B cell (primary cell): Measurements from ENCODE around the gene COL2A1. TPM values are rescaled to one million over a fixed set of nuclear protein-coding genes. Genes with fewer than 3 reads are reported as not detected.

Experiments
- ATAC-seq: fragments of 200-7000 bp; cut with Tn5 transposase; one replicate; pipeline ENCODE4 v1.10.0; 2021; ENCODE audit warnings: low read depth, mild to moderate bottlenecking, moderate number of reproducible peaks, moderate library complexity
- CTCF ChIA-PET: fragments of 350-600 bp; sonication (Branson Sonifier 250); formaldehyde crosslinking; loops from one replicate; lab custom pipeline; 2021; ENCODE audit warnings: antibody characterized with exemption, inconsistent platforms; lab: Charles Lee
- POLR2A ChIA-PET: fragments of 350-600 bp; sonication (Branson Sonifier 250); formaldehyde crosslinking; loops from one replicate; lab custom pipeline; 2021; ENCODE audit warnings: antibody characterized with exemption; lab: Charles Lee
- DNase-seq: peaks from one replicate; pipeline ENCODE4 v3.0.0; 2013
- H2AFZ ChIP-seq: 2 replicates; pipeline ENCODE4 v1.6.1; 2012; ENCODE audit warnings: mild to moderate bottlenecking, low read depth, low read length; ENCODE audit not compliant: insufficient read depth, poor library complexity, severe bottlenecking
- H3K27ac ChIP-seq, 2 donors: 1 replicate in 1 of 2; 2 replicates in 1 of 2; pipeline ENCODE4 v1.5.1; 2012 to 2013; ENCODE audit warnings: low read length in 2 of 2, mild to moderate bottlenecking in 2 of 2, moderate library complexity in 1 of 2
- H3K27me3 ChIP-seq, 4 experiments: fragments of 200-600 bp in 1 of 4; sonication (generic) in 1 of 4; replicated peaks in 1 of 4; 1 replicate in 2 of 4; 2 replicates in 2 of 4; pipeline versions ENCODE4 v1.6.1 to v1.7.0; 2013 to 2016; ENCODE audit warnings: low read length in 3 of 4, mild to moderate bottlenecking in 2 of 4, mixed read lengths in 1 of 4, moderate library complexity in 1 of 4; ENCODE audit not compliant: insufficient read depth in 4 of 4, control insufficient read depth in 3 of 4; ENCODE audit errors: control extremely low read depth in 1 of 4
- H3K36me3 ChIP-seq, 2 experiments: replicated peaks in 1 of 2; 1 replicate in 1 of 2; 2 replicates in 1 of 2; pipeline versions ENCODE4 v1.6.1 to v1.7.1; 2013; ENCODE audit warnings: low read length in 1 of 2; ENCODE audit not compliant: insufficient read depth in 2 of 2, control insufficient read depth in 1 of 2; ENCODE audit errors: control extremely low read depth in 1 of 2, extremely low read depth in 1 of 2
- H3K4me1 ChIP-seq, 2 donors: fragments of 200-600 bp in 1 of 2; sonication (generic) in 1 of 2; 1 replicate in 1 of 2; 2 replicates in 1 of 2; pipeline versions ENCODE4 v1.5.1 to v1.6.1; 2013 to 2017; ENCODE audit warnings: low read length in 2 of 2; ENCODE audit not compliant: control insufficient read depth in 2 of 2, insufficient read depth in 2 of 2
- H3K4me2 ChIP-seq: replicated peaks from 2 replicates; pipeline ENCODE3; 2012; ENCODE audit warnings: mild to moderate bottlenecking, low read depth, low read length; ENCODE audit not compliant: poor library complexity, severe bottlenecking
- H3K4me3 ChIP-seq, 5 experiments: fragments of 200-600 bp in 1 of 5; sonication (generic) in 1 of 5; 1 replicate in 3 of 5; 2 replicates in 2 of 5; pipeline versions ENCODE4 v1.5.1 to v1.7.0; 2011 to 2016; ENCODE audit warnings: low read length in 4 of 5, mild to moderate bottlenecking in 4 of 5, low read depth in 2 of 5, control low read depth in 1 of 5, moderate library complexity in 1 of 5; ENCODE audit not compliant: insufficient read depth in 1 of 5; ENCODE audit errors: control extremely low read depth in 1 of 5, extremely low read depth in 1 of 5
- H3K79me2 ChIP-seq: fragments of 200-600 bp; sonication (generic); one replicate; pipeline ENCODE4 v1.6.0; 2016; ENCODE audit warnings: low read length; ENCODE audit not compliant: control insufficient read depth, insufficient read depth
- H3K9ac ChIP-seq: fragments of 200-600 bp; sonication (generic); 2 replicates; pipeline ENCODE4 v1.6.1; 2017; ENCODE audit warnings: mild to moderate bottlenecking, low read length, moderate library complexity
- H3K9me3 ChIP-seq, 3 donors: one replicate each; pipeline versions ENCODE4 v1.6.1 to v1.7.1; 2013; ENCODE audit warnings: low read length in 2 of 3; ENCODE audit not compliant: control insufficient read depth in 2 of 3, insufficient read depth in 1 of 3; ENCODE audit errors: control extremely low read depth in 1 of 3
- H4K20me1 ChIP-seq: 2 replicates; pipeline ENCODE4 v1.6.0; 2012; ENCODE audit warnings: mild to moderate bottlenecking, low read length; ENCODE audit not compliant: insufficient read depth, control insufficient read depth, poor library complexity, severe bottlenecking
- H3K27ac Mint-ChIP-seq: one replicate; pipeline ENCODE4 v1.8.0; 2021; ENCODE audit warnings: mixed read lengths
- H3K27me3 Mint-ChIP-seq: one replicate; pipeline ENCODE4 v1.8.0; 2021; ENCODE audit warnings: mixed read lengths
- H3K4me1 Mint-ChIP-seq: one replicate; pipeline ENCODE4 v1.8.0; 2021; ENCODE audit warnings: mixed read lengths
- H3K4me3 Mint-ChIP-seq: one replicate; pipeline ENCODE4 v1.8.0; 2021; ENCODE audit warnings: mixed read lengths
- H3K9me3 Mint-ChIP-seq: one replicate; pipeline ENCODE4 v1.8.0; 2022; ENCODE audit warnings: mixed read lengths; ENCODE audit not compliant: insufficient read depth
- EZH2 ChIP-seq: IDR thresholded peaks from 2 replicates; pipeline ENCODE4 v1.6.1; 2012; ENCODE audit warnings: borderline replicate concordance, low read depth, mild to moderate bottlenecking, moderate library complexity, low read length; ENCODE audit not compliant: insufficient read depth, poor library complexity, severe bottlenecking
- WGBS: methylation state at CpG from one replicate; pipeline ENCODE4 v1.1.5; 2013; ENCODE audit warnings: missing lambda C conversion rate; ENCODE audit not compliant: insufficient coverage; 5-methylcytosine and 5-hydroxymethylcytosine counted together
- intact Hi-C: fragments of 100-400 bp; cut with micrococcal nuclease; formaldehyde crosslinking; loops from one replicate; pipeline ENCODE4 v1.10.0; 2022
- polyA plus RNA-seq: library from polyadenylated mRNA; depleted of rRNA; stranded (reverse); fragments of >200 nt; gene quantifications from 2 replicates; pipeline ENCODE4 v1.2.3, GENCODE V29; 2012
- total RNA-seq, 2 donors: library from RNA; stranded (reverse); fragments of 120-200 nt in 1 of 2; gene quantifications; 1 replicate in 1 of 2; 2 replicates in 1 of 2; pipeline versions ENCODE4 v1.2.3 to v1.2.4, GENCODE V29; 2013 to 2022
- TF ChIP-seq, protein P1 (sequence below): fragments of 200-600 bp; IDR thresholded peaks from one replicate; pipeline ENCODE4 v1.8.0; 2022; ENCODE audit warnings: antibody characterized with exemption, mild to moderate bottlenecking

Gene COL2A1
- total and polyA plus RNA-seq, 2 donors (not counting 1 experiment from before 2014, with no cell fraction given), result not detected

DNA sequence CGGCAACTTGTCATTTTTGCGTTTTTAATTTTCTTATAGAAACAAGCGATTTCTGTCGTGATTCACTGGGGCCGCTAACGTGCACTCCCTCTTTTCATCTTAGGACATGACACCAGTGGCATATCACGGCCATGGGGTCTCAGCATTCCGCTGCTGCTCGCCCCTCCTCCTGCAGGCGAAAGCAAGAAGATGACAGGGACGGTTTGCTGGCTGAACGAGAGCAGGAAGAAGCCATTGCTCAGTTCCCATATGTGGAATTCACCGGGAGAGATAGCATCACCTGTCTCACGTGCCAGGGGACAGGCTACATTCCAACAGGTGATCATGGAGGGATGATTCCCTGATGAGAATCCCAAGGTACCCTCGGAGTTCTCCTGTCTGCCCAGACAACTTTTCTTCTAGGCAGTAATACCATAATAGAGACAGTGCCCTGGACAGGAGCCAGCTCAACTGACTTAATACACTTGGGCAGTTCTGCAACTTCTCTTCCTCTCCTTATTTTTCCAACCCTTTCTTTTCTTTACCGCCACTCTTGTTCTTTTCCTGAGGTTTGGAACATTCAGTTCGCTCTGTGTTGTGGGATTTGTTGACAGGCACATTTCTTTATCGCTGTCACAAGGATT, 40.1 kb downstream of the COL2A1 start:
- Histone ChIP-seq H3K4me2 (peak overlapping the region; percentile 87), H3K36me3 (peaks cover 0 to 17% of the 10 kb centered on the region in 2 experiments), H3K79me2 (no peaks in the 10 kb centered on the region), H4K20me1 (no peaks in the 10 kb centered on the region), H3K4me3 (peak overlapping the region; percentile 68 to 96 (median 75)), H3K27ac (no peak overlapping the region), H3K27me3 (no peaks in the 10 kb centered on the region), H3K9ac (peak overlapping the region; percentile 78), H3K9me3 (no peaks in the 10 kb centered on the region), H3K4me1 (peaks cover 6 to 14% of the 10 kb centered on the region in 2 donors), H2AFZ (peak overlapping the region; percentile 91)
- Mint-ChIP-seq H3K27ac (no peak overlapping the region), H3K9me3 (no peaks in the 10 kb centered on the region), H3K27me3 (peaks cover 16% of the 10 kb centered on the region), H3K4me3 (peak overlapping the region; percentile 96), H3K4me1 (peaks cover 25% of the 10 kb centered on the region)
- ChIA-PET POLR2A (no interaction called here), CTCF (interaction anchor here (0.8 to 2.7 kb wide), 7 partner anchors 11 to 249 kb away, joined by 3 to 12 read pairs (median 5); no protein-coding TSS in a partner anchor)
- ATAC-seq (no peak), DNase-seq (peak; percentile 41)
- no peak for TF ChIP-seq EZH2
- TF ChIP-seq, protein P1, sequence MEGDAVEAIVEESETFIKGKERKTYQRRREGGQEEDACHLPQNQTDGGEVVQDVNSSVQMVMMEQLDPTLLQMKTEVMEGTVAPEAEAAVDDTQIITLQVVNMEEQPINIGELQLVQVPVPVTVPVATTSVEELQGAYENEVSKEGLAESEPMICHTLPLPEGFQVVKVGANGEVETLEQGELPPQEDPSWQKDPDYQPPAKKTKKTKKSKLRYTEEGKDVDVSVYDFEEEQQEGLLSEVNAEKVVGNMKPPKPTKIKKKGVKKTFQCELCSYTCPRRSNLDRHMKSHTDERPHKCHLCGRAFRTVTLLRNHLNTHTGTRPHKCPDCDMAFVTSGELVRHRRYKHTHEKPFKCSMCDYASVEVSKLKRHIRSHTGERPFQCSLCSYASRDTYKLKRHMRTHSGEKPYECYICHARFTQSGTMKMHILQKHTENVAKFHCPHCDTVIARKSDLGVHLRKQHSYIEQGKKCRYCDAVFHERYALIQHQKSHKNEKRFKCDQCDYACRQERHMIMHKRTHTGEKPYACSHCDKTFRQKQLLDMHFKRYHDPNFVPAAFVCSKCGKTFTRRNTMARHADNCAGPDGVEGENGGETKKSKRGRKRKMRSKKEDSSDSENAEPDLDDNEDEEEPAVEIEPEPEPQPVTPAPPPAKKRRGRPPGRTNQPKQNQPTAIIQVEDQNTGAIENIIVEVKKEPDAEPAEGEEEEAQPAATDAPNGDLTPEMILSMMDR, result no peak
- 7% methylated on average over 15 of the region's 18 CpGs for WGBS
- intact Hi-C loops, result loop anchor here (5.0 kb wide), 1 partner anchor 143 kb away; the partner anchor contains the start of gene SENP1
